Coronary artery (tissue), 2 donors: Measurements from ENCODE around the gene LIPE.

ENCODE experiments used
- DNase-seq: peaks from one replicate; pipeline ENCODE4 v3.0.0-alpha.2; 2017; ENCODE audit warnings: low spot score
- H3K27ac ChIP-seq, 2 donors: fragments of 200-600 bp; sonication (generic); one replicate each; pipeline ENCODE4 v1.5.1; 2016 to 2019
- H3K4me3 ChIP-seq: fragments of 200-600 bp; sonication (generic); 2 replicates; pipeline ENCODE4 v1.5.1; 2016; ENCODE audit warnings: mild to moderate bottlenecking, moderate library complexity
- CTCF ChIP-seq: fragments of 200-600 bp; sonication (generic); IDR thresholded peaks from one replicate; pipeline ENCODE4 v1.5.1; 2019; ENCODE audit warnings: antibody characterized with exemption

The LIPE gene

DNA sequence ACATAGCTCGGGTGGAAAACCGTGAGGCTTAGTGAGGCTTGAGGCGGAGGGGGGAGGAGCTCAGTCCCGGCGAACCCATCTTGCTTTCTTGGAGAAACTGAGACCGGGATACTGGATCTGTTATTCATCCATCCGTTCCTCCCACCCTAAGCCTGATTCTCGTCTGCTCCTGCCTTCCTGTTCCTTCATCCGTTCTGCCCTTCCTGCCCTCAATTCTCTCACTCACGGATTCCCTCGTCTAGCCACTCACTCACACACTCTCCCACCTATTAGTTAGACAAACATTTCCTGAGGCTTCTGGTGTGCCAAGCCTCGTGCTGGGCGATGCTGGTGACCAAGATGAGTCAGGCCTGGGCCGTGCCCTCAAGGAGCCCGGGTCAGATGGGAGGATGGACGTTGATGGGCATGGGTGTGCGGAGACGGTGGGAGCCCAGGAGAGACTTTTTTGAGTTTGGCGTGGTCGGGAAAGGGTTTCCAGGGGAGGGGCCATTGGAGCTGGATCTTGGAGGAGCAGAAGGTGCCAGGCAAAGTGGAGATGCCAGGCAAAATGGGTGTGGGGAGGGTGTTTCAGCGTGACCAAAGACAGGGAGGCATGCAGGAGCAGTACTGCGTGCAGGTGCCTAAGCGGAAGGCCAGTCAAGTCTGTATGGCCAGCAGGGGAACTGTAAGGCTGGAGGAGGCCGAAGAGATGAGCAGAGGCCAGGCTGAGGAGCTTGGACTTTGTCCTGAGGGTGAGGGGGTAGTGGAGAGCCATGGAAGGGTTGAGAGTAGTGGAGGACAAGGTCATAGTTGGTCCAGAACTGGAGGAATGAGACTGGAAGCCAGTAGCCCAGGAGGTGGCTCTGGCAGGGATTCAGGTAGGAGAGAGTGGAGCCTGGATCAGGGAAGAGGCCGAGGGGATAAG is 29.7 kb downstream of the LIPE start:
- peak overlapping the region; percentile 75 for H3K4me3 ChIP-seq
- H3K27ac ChIP-seq: peak overlapping the region; percentile 64 to 92
- no peak for TF ChIP-seq CTCF
- DNase-seq: no peak

- peak overlapping the region; percentile 75 for H3K4me3 ChIP-seq
- peak overlapping the region; percentile 64 to 92 for H3K27ac ChIP-seq
- peak; percentile 99 for DNase-seq
- TF ChIP-seq CTCF: no peak
These were observed 30.6 kb downstream of the LIPE start for GRCh38 chr19:42396381-42397262.

GRCh38 chr19:42394751-42395150 is 32.4 kb downstream of the LIPE start:
- Histone ChIP-seq H3K4me3 (no peak overlapping the region), H3K27ac (no peak overlapping the region)
- DNase-seq: no peak
- no peak for TF ChIP-seq CTCF

DNA sequence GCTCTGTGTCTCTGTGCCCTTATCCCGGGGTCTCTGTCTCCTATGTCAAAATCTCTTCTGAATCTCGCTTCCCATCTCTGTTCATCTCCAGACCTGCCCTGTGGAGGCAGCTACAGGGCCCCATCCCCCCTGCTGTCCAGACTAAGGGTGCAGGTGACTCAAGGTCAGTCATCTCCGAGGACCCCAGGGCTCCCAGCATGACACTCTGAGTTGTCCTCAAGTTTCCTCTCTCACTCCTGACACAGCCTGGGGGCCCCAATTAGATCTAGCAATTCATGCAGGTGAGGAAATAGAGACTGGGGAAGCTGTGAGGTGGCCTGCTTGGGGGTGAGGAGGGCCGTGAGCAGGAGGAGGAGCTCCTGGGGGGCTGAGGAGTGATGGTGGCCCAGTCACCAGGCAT is 35.0 kb downstream of the LIPE start:
- Histone ChIP-seq H3K27ac (no peak overlapping the region), H3K4me3 (no peak overlapping the region)
- no peak for TF ChIP-seq CTCF
- DNase-seq: no peak

DNA sequence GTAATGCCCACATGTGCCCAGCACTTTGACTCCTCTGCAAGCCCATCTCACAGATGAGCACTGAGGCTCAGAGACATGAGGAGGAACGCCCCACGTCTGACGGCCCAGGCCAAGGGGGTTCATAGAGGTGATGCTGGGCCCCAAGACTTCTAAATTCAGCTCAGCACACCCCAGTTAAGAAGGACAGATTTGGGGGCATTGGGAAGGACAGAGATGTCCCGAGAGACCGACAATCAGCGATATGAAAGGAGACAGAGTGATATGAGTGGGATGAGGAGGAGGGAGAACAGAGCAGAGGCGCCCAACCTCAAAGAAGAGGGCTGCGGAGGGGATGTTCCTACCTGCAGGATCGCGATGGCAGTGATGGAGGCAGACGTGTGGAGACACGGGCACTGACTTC is 37.3 kb downstream of the LIPE start, which contains the start of gene CNFN:
Gene CNFN, minus strand, starts transcription at position 399 of the 400 bp plus-strand sequence. CDS start 1,260 bp downstream, outside the sequence.
- Histone ChIP-seq H3K27ac (no peak within 1 kb of the TSS), H3K4me3 (no peak within 1 kb of the TSS)
- no peak for TF ChIP-seq CTCF
- no peak for DNase-seq

DNA sequence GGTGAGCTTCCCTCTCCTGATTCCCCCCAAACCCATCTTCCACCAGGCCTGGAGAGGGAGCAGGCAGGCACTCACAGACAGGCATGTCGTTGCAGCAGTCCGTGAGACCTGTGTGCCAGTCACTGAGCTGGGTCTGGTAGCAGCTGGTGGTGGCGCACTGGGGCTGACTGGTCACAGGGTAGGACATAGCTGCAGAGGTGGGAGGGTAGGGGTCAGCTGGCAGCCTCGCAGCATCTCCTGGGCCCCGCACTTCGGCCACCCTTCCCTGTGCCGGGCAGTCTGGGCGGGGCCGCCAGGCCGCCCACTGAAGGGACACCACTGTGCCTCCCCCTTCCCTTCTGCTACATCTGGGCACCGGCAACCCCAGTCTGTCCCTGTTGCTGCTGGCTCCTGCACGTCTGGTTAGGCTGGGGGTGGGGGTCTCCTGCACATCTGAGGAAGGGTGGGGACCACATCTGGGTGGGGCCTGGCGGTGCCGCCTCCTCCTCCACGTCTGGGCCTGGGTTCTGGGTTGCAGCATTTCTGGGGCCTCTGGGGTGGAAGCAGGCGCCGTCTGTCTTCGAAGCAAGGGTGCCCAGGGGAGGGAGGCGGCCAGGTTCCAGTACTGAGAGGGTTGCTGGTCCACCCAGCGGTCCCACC is 38.2 kb downstream of the LIPE start:
- Histone ChIP-seq H3K27ac (no peak overlapping the region), H3K4me3 (no peak overlapping the region)
- no peak for TF ChIP-seq CTCF
- no peak for DNase-seq
